Measurements from ENCODE around the gene PXDC1.

PXDC1 gene

DNA sequence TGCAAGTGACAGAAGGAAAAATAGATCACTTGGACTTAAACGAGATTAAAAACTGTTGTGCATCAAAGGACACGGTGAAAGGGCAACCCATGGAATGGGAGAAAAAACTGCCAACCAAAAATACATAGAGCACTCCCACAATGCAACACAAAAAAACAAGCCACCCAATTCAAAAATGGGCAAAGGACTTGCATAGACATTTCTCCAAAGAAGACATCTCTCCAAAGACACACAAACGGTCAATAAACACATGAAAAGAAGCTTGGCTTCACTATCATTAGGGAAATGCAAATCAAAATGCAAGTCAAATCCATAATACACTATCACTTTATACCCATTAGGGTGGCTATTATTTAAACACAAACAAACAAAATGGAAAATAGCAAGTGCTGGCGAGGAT is 45.0 kb downstream of the PXDC1 start:
- TF ChIP-seq, protein P1, sequence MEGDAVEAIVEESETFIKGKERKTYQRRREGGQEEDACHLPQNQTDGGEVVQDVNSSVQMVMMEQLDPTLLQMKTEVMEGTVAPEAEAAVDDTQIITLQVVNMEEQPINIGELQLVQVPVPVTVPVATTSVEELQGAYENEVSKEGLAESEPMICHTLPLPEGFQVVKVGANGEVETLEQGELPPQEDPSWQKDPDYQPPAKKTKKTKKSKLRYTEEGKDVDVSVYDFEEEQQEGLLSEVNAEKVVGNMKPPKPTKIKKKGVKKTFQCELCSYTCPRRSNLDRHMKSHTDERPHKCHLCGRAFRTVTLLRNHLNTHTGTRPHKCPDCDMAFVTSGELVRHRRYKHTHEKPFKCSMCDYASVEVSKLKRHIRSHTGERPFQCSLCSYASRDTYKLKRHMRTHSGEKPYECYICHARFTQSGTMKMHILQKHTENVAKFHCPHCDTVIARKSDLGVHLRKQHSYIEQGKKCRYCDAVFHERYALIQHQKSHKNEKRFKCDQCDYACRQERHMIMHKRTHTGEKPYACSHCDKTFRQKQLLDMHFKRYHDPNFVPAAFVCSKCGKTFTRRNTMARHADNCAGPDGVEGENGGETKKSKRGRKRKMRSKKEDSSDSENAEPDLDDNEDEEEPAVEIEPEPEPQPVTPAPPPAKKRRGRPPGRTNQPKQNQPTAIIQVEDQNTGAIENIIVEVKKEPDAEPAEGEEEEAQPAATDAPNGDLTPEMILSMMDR (IDR thresholded peaks at IDR 0.05; ENCODE audit: insufficient read depth, low read depth, low read length, missing control alignments): no peak
- no peak overlapping the region for H3K4me3 ChIP-seq (ENCODE audit: low read depth, low read length)
- no peak for DNase-seq (ENCODE audit: low read depth)

DNA sequence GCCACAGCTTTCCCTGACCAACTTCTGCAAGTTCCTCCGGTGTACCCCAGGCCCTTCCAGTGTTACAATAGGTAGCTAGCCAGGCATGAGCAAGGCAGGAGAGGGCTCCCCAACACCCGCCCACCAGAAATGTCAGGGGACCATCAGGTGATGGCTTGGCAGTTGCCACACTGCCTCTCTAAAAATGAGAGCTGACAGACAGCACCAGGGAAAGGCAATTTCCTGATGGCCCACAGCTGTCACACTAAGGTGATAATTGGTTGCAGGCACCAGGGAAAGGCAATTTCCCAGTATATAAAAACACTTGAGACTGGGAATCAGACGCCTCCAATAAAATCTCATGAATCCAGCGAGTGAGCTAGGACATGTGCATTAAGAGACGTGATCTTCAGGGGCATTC is 49.9 kb downstream of the PXDC1 start:
- H3K4me3 ChIP-seq (ENCODE audit: low read depth, low read length): no peak overlapping the region
- TF ChIP-seq, protein P1 (IDR thresholded peaks at IDR 0.05; ENCODE audit: insufficient read depth, low read depth, low read length, missing control alignments): no peak
- no peak for DNase-seq (ENCODE audit: low read depth)

DNA sequence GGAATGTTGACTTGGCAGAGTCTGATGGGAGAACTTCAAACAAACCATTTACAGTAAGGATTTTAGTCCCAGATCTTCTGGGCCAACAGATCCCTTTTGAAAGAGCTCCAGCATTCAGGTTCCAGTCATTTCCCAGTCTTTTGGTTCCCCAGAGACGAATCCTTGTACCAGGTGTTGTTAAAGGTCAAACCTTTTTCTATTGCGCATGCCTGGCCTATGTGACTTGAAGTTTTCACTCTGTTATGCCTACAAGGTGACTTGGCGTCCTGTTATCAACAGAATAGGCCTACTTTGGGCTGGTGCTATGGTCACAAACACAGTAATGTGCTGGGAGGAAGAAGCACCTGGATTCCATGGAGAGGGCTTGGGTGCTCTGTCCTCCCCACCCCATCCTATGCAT is 52.3 kb downstream of the PXDC1 start:
- TF ChIP-seq, protein P1 (IDR thresholded peaks at IDR 0.05; ENCODE audit: insufficient read depth, low read depth, low read length, missing control alignments): no peak
- DNase-seq (ENCODE audit: low read depth): no peak
- no peak overlapping the region for H3K4me3 ChIP-seq (ENCODE audit: low read depth, low read length)

DNA sequence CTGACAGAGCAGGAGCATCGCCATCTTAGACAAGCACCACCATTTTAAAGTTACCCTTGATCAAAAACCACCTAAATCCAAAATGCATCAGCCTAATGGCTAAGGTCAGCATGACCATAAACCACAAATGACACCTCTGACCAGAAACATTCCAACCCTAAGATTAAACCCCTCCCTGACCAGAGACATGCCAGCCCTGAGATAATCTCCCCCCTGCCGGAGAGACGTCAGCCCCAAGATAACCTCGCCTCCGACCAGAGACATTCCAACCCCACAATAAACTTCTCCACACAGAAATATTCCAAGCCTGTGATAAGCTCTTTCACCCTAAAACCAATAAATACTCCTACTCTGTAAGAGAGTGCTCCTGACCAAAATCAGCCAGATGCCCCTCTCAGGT is 53.5 kb downstream of the PXDC1 start:
- TF ChIP-seq, protein P1 (IDR thresholded peaks at IDR 0.05; ENCODE audit: insufficient read depth, low read depth, low read length, missing control alignments): no peak
- DNase-seq (ENCODE audit: low read depth): no peak
- H3K4me3 ChIP-seq (ENCODE audit: low read depth, low read length): no peak overlapping the region

DNA sequence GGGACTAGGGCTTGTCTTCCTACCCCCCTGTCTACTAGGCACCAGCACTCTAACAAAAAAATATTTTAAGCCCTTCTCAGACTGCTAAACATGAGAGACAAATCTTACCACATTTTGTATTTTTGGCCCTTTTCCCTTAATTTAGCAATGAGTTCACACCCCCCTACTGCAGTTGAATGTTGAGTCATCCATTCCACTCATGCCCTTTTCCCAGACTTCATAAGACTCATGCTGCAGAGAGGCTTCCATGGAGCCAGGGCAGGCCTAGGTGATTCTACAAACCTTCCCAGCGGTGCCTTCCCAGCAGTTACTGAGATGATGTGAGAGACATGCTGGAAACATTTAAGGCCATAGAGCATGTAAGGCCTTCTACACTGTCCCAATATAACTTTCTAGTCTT is 53.9 kb downstream of the PXDC1 start:
- DNase-seq (ENCODE audit: low read depth): no peak
- TF ChIP-seq, protein P1 (IDR thresholded peaks at IDR 0.05; ENCODE audit: insufficient read depth, low read depth, low read length, missing control alignments): no peak
- H3K4me3 ChIP-seq (ENCODE audit: low read depth, low read length): no peak overlapping the region

DNA sequence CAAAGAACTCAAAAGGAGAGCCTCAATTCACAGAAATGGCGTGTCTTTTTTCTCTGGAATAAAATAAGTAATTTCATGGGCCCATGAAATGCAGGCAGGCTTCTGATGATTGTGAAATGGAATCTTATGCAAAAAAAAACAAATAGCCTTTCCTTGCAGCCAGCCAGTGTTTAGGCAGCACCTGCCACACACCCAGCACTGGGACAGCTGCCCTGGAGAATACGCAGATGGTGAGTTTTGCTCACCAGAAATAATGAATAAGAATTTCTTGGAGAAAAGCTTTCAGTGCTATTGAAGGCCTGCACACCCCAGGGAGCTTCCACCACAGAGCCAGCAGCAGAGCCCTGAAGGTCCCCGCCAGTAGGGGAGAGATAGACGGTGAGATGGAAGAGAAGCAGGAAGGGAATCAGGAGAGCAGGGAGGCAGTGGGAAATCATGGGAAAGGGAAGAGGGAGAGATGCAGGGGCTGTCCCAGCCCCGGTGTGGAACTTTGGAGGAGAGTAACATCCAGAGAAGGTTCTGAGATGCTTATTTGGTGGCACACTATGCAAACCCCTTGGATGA is 54.9 kb downstream of the PXDC1 start:
- TF ChIP-seq, protein P1 (IDR thresholded peaks at IDR 0.05; ENCODE audit: insufficient read depth, low read depth, low read length, missing control alignments): no peak
- H3K4me3 ChIP-seq (ENCODE audit: low read depth, low read length): no peak overlapping the region
- no peak for DNase-seq (ENCODE audit: low read depth)
